ENCODE measurements around the gene LRP3. TPM values are rescaled to one million over a fixed set of nuclear protein-coding genes. Genes with fewer than 3 reads are reported as not detected.

The LRP3 gene
- total and polyA plus RNA-seq, 2 of the 13 experiments (the other 11 are each of a cell fraction or from before 2014, with no cell fraction given) = 17.6 to 51.6 TPM

- ATAC-seq = peak; percentile 58
- no peaks in the 10 kb centered on the region for H3K9me3 ChIP-seq (ENCODE audit: low read length)
- H3K36me3 ChIP-seq (replicated peaks in 1 of 2; ENCODE audit: control insufficient read depth in 1 of 2, insufficient read depth in 2 of 2, low read length in 2 of 2) = peaks cover 7 to 32% of the 10 kb centered on the region in 2 experiments; a peak in 4 of 5 replicates
- in situ Hi-C loops (cut with HindIII; ENCODE audit: extremely low pct_ligation_motif_present, low pct_unique_long_range_greater_than_20kb) (no loop called here), intact Hi-C loops (cut with micrococcal nuclease; ENCODE audit: unreplicated experiment) (no loop called here)
- no peaks in the 10 kb centered on the region for H4K20me1 ChIP-seq (ENCODE audit: insufficient read depth, low read length)
- peak overlapping the region in 1 of 3 experiments; percentile 25; a peak in 2 of 6 replicates for H3K4me3 ChIP-seq (replicated peaks in 1 of 3; ENCODE audit: insufficient read depth in 1 of 3, low read depth in 2 of 3, low read length in 3 of 3)
- BruUV-seq (replicated peaks) = no TSS peak
- FAIRE-seq = peak; percentile 78
- POLR2A ChIA-PET = interaction anchor here (1.3 to 2.4 kb wide), 2 partner anchors 21 to 105 kb away, joined by 3 to 9 read pairs; partner anchors contain the start of gene CEBPA
- H3K79me2 ChIP-seq (ENCODE audit: insufficient read depth, low read length) = peaks cover 15% of the 10 kb centered on the region
- 42% methylated on average over 5 of the region's 11 CpGs for WGBS (ENCODE audit: low lambda C conversion rate)
- H3K4me2 ChIP-seq (ENCODE audit: low read depth, low read length) = peak overlapping the region; percentile 61
- peaks cover 51% of the 10 kb centered on the region for H3K4me1 ChIP-seq (ENCODE audit: insufficient read depth, low read length)
- DNase-seq (ENCODE audit: low spot score) = peak; percentile 64
- peaks cover under 1 to 1% of the 10 kb centered on the region in 2 experiments; a peak in 2 of 5 replicates for H3K27me3 ChIP-seq (ENCODE audit: control insufficient read depth in 1 of 2, insufficient read depth in 2 of 2, low read length in 2 of 2)
- peak overlapping the region; percentile 52 for H3K27ac ChIP-seq (ENCODE audit: extremely low read length, insufficient read depth, low read length)
- H3K9ac ChIP-seq (ENCODE audit: insufficient read depth, low read depth, low read length) = peak overlapping the region; percentile 44
- H2AFZ ChIP-seq (ENCODE audit: low read length) = no peak overlapping the region
- CTCF ChIA-PET (ENCODE audit: low intra/inter-chr PET ratio, low total read pairs) = no interaction called here
- 0 out of 2 replicates have a peak, but pooled peaks have one; percentile 31 for TF ChIP-seq NR2F6 (IDR thresholded peaks at IDR 0.05)
- TF ChIP-seq NR2F6 (CRISPR knock-in tag; IDR thresholded peaks at IDR 0.05) = no peak
- peak; percentile 53 for TF ChIP-seq HNF4A (CRISPR knock-in tag; IDR thresholded peaks at IDR 0.05)
- TF ChIP-seq ZNF263 (CRISPR knock-in tag; IDR thresholded peaks at IDR 0.05) = peak; percentile 65
- TF ChIP-seq, protein P1, sequence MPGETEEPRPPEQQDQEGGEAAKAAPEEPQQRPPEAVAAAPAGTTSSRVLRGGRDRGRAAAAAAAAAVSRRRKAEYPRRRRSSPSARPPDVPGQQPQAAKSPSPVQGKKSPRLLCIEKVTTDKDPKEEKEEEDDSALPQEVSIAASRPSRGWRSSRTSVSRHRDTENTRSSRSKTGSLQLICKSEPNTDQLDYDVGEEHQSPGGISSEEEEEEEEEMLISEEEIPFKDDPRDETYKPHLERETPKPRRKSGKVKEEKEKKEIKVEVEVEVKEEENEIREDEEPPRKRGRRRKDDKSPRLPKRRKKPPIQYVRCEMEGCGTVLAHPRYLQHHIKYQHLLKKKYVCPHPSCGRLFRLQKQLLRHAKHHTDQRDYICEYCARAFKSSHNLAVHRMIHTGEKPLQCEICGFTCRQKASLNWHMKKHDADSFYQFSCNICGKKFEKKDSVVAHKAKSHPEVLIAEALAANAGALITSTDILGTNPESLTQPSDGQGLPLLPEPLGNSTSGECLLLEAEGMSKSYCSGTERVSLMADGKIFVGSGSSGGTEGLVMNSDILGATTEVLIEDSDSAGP (CRISPR knock-in tag; IDR thresholded peaks at IDR 0.05; ENCODE audit: borderline replicate concordance) = peak; percentile 41; the same call in 1 of the 2 replicates
- peak; percentile 66; the same call in 1 of the 2 replicates for TF ChIP-seq ZBTB7B (CRISPR knock-in tag; IDR thresholded peaks at IDR 0.05)
- peak; percentile 61 for TF ChIP-seq IKZF4 (CRISPR knock-in tag; IDR thresholded peaks at IDR 0.05; ENCODE audit: borderline replicate concordance, low read depth, not compliant biosample characterization)
- no peak for TF ChIP-seq SATB2 (CRISPR knock-in tag; IDR thresholded peaks at IDR 0.05)
- TF ChIP-seq UBTF (CRISPR knock-in tag; IDR thresholded peaks at IDR 0.05) = peak; percentile 40; the same call in 1 of the 2 replicates
- TF ChIP-seq TFDP1 (CRISPR knock-in tag; IDR thresholded peaks at IDR 0.05; ENCODE audit: borderline replicate concordance) = 0 out of 2 replicates have a peak, but pooled peaks have one; percentile 16
- TF ChIP-seq ZNF292 (CRISPR knock-in tag; IDR thresholded peaks at IDR 0.05; ENCODE audit: borderline replicate concordance, low read depth) = 0 out of 2 replicates have a peak, but pooled peaks have one; percentile 53
- TF ChIP-seq HNF4G (IDR thresholded peaks at IDR 0.05; ENCODE audit: borderline replicate concordance, low read depth, low read length) = 0 out of 2 replicates have a peak, but pooled peaks have one; percentile 36
- TF ChIP-seq HNF4G (CRISPR knock-in tag; IDR thresholded peaks at IDR 0.05; ENCODE audit: borderline replicate concordance, low read depth) = no peak
- TF ChIP-seq, protein P2, sequence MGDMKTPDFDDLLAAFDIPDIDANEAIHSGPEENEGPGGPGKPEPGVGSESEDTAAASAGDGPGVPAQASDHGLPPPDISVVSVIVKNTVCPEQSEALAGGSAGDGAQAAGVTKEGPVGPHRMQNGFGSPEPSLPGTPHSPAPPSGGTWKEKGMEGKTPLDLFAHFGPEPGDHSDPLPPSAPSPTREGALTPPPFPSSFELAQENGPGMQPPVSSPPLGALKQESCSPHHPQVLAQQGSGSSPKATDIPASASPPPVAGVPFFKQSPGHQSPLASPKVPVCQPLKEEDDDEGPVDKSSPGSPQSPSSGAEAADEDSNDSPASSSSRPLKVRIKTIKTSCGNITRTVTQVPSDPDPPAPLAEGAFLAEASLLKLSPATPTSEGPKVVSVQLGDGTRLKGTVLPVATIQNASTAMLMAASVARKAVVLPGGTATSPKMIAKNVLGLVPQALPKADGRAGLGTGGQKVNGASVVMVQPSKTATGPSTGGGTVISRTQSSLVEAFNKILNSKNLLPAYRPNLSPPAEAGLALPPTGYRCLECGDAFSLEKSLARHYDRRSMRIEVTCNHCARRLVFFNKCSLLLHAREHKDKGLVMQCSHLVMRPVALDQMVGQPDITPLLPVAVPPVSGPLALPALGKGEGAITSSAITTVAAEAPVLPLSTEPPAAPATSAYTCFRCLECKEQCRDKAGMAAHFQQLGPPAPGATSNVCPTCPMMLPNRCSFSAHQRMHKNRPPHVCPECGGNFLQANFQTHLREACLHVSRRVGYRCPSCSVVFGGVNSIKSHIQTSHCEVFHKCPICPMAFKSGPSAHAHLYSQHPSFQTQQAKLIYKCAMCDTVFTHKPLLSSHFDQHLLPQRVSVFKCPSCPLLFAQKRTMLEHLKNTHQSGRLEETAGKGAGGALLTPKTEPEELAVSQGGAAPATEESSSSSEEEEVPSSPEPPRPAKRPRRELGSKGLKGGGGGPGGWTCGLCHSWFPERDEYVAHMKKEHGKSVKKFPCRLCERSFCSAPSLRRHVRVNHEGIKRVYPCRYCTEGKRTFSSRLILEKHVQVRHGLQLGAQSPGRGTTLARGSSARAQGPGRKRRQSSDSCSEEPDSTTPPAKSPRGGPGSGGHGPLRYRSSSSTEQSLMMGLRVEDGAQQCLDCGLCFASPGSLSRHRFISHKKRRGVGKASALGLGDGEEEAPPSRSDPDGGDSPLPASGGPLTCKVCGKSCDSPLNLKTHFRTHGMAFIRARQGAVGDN (CRISPR knock-in tag; IDR thresholded peaks at IDR 0.05) = peak; percentile 88
- TF ChIP-seq SALL1 (CRISPR knock-in tag; IDR thresholded peaks at IDR 0.05) = no peak
These were observed 3.5 kb downstream of the LRP3 start for GRCh38 chr19:33197591-33198000.
